ENCODE results near the gene PLA2G4F. TPM values are rescaled to one million over a fixed set of nuclear protein-coding genes. Genes with fewer than 3 reads are reported as not detected.
"Not testable (repeated sequence)": the region's sequence is repeated elsewhere in the genome, so short reads cannot be mapped to it uniquely, and the experiment has no call there.

The PLA2G4F gene
- polyA plus RNA-seq, 1 donor, result 3.6 TPM

DNA sequence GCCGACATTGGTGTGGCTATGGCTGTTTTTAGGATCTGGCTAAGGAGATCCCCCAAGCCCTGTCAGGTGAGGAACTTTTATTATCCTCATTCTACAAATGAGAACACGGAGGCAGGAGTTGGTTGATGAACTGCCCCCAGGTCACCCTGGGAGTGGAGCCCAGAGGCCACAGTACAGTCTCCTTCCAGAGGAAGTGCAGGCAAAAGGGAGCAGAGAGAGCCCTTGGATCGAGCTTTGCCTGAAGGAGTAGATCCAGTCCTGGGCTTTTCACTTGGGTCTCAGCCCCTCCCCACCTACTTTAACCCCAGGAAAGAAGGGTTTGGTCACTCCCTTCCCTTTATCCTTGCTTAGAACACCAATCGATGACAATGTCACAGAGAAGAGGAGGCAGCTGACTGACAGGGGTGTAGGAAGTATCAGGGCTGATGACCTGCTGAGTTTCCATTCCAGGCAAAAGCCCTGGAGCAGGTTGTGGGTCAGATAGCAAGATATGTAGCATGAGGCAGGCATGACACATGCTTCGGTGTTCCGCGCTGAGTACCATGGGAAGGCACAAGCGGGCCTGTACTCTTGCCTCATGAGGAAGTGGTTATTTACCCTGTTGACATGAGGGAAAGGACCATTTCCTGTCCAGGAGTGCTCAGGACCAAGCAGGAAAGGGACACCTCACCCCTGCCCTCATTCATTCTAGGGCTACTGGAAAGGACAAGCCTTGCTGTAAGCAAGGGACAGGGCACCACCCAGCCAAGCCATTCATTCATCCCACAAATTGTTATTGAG, 56.2 kb downstream of the PLA2G4F start:
- Histone ChIP-seq H3K4me3 (ENCODE audit: low read length) (no peak overlapping the region), H3K9me3 (ENCODE audit: control insufficient read depth, low read depth, low read length) (no peaks in the 10 kb centered on the region), H3K4me1 (ENCODE audit: control insufficient read depth, insufficient read depth, low read length) (no peaks in the 10 kb centered on the region), H3K27me3 (ENCODE audit: control insufficient read depth, insufficient read depth, low read length) (no peaks in the 10 kb centered on the region), H3K27ac (ENCODE audit: low read length) (no peak overlapping the region), H3K36me3 (ENCODE audit: control insufficient read depth, insufficient read depth, low read length) (no peaks in the 10 kb centered on the region)
- no CpG with 5 or more reads among the region's 8 CpGs for WGBS (ENCODE audit: insufficient coverage, low lambda C conversion rate)
- no peak for DNase-seq

- no peaks in the 10 kb centered on the region for H3K9me3 ChIP-seq (ENCODE audit: control insufficient read depth, low read depth, low read length)
- H3K4me1 ChIP-seq (ENCODE audit: control insufficient read depth, insufficient read depth, low read length), result no peaks in the 10 kb centered on the region
- no peak overlapping the region for H3K27ac ChIP-seq (ENCODE audit: low read length)
- 100% methylated on average over 1 of the region's 5 CpGs for WGBS (ENCODE audit: insufficient coverage, low lambda C conversion rate)
- no peak overlapping the region for H3K4me3 ChIP-seq (ENCODE audit: low read length)
- no peak for DNase-seq
- H3K36me3 ChIP-seq (ENCODE audit: control insufficient read depth, insufficient read depth, low read length), result no peaks in the 10 kb centered on the region
- no peaks in the 10 kb centered on the region for H3K27me3 ChIP-seq (ENCODE audit: control insufficient read depth, insufficient read depth, low read length)
Observed at GRCh38 chr15:42097018-42097417, 59.4 kb downstream of the PLA2G4F start.

- no CpG with 5 or more reads among the region's 6 CpGs for WGBS (ENCODE audit: insufficient coverage, low lambda C conversion rate)
- H3K4me3 ChIP-seq (ENCODE audit: low read length), result no peak within 1 kb of the TSS
- DNase-seq, result no peak
- H3K4me1 ChIP-seq (ENCODE audit: control insufficient read depth, insufficient read depth, low read length), result no peaks in the 10 kb centered on the region
- no peak within 1 kb of the TSS for H3K27ac ChIP-seq (ENCODE audit: low read length)
- no peaks in the 10 kb centered on the region for H3K9me3 ChIP-seq (ENCODE audit: control insufficient read depth, low read depth, low read length)
- H3K27me3 ChIP-seq (ENCODE audit: control insufficient read depth, insufficient read depth, low read length), result no peaks in the 10 kb centered on the region
- no peaks in the 10 kb centered on the region for H3K36me3 ChIP-seq (ENCODE audit: control insufficient read depth, insufficient read depth, low read length)
Observed at GRCh38 chr15:42094512-42094963, 61.9 kb downstream of the PLA2G4F start, which contains the start of gene PLA2G4D. Gene PLA2G4D, minus strand, starts transcription at chr15:42094562. Its CDS starts 103 bp downstream, at chr15:42094459.

GRCh38 chr15:42093966-42094365, 62.5 kb downstream of the PLA2G4F start:
- no peak for DNase-seq
- Histone ChIP-seq H3K4me1 (ENCODE audit: control insufficient read depth, insufficient read depth, low read length) (no peaks in the 10 kb centered on the region), H3K27ac (ENCODE audit: low read length) (no peak overlapping the region), H3K9me3 (ENCODE audit: control insufficient read depth, low read depth, low read length) (no peaks in the 10 kb centered on the region), H3K27me3 (ENCODE audit: control insufficient read depth, insufficient read depth, low read length) (no peaks in the 10 kb centered on the region), H3K4me3 (ENCODE audit: low read length) (no peak overlapping the region), H3K36me3 (ENCODE audit: control insufficient read depth, insufficient read depth, low read length) (no peaks in the 10 kb centered on the region)
- WGBS (ENCODE audit: insufficient coverage, low lambda C conversion rate), result no CpG with 5 or more reads among the region's 7 CpGs

GRCh38 chr15:42092398-42093318, 63.8 kb downstream of the PLA2G4F start:
- DNase-seq, result no peak
- Histone ChIP-seq H3K36me3 (ENCODE audit: control insufficient read depth, insufficient read depth, low read length) (no peaks in the 10 kb centered on the region), H3K4me3 (ENCODE audit: low read length) (no peak overlapping the region), H3K4me1 (ENCODE audit: control insufficient read depth, insufficient read depth, low read length) (no peaks in the 10 kb centered on the region), H3K27me3 (ENCODE audit: control insufficient read depth, insufficient read depth, low read length) (no peaks in the 10 kb centered on the region), H3K27ac (ENCODE audit: low read length) (no peak overlapping the region), H3K9me3 (ENCODE audit: control insufficient read depth, low read depth, low read length) (no peaks in the 10 kb centered on the region)
- WGBS (ENCODE audit: insufficient coverage, low lambda C conversion rate), result no CpG with 5 or more reads among the region's 21 CpGs

GRCh38 chr15:42091753-42092397, 64.6 kb downstream of the PLA2G4F start:
- H3K27me3 ChIP-seq (ENCODE audit: control insufficient read depth, insufficient read depth, low read length); H3K4me1 ChIP-seq (ENCODE audit: control insufficient read depth, insufficient read depth, low read length); H3K4me3 ChIP-seq (ENCODE audit: low read length); H3K36me3 ChIP-seq (ENCODE audit: control insufficient read depth, insufficient read depth, low read length); H3K9me3 ChIP-seq (ENCODE audit: control insufficient read depth, low read depth, low read length); DNase-seq; H3K27ac ChIP-seq (ENCODE audit: low read length): not testable (repeated sequence)
- WGBS (ENCODE audit: insufficient coverage, low lambda C conversion rate), result 83% methylated on average over 6 of the region's 14 CpGs

GRCh38 chr15:42090781-42091180, 65.7 kb downstream of the PLA2G4F start:
- Histone ChIP-seq H3K36me3 (ENCODE audit: control insufficient read depth, insufficient read depth, low read length) (no peaks in the 10 kb centered on the region), H3K27me3 (ENCODE audit: control insufficient read depth, insufficient read depth, low read length) (no peaks in the 10 kb centered on the region), H3K4me1 (ENCODE audit: control insufficient read depth, insufficient read depth, low read length) (no peaks in the 10 kb centered on the region), H3K4me3 (ENCODE audit: low read length) (no peak overlapping the region), H3K9me3 (ENCODE audit: control insufficient read depth, low read depth, low read length) (no peaks in the 10 kb centered on the region), H3K27ac (ENCODE audit: low read length) (no peak overlapping the region)
- no CpG with 5 or more reads among the region's 9 CpGs for WGBS (ENCODE audit: insufficient coverage, low lambda C conversion rate)
- DNase-seq, result no peak

- H3K27me3 ChIP-seq (ENCODE audit: control insufficient read depth, insufficient read depth, low read length), result no peaks in the 10 kb centered on the region
- no CpG with 5 or more reads among the region's 7 CpGs for WGBS (ENCODE audit: insufficient coverage, low lambda C conversion rate)
- no peaks in the 10 kb centered on the region for H3K9me3 ChIP-seq (ENCODE audit: control insufficient read depth, low read depth, low read length)
- H3K36me3 ChIP-seq (ENCODE audit: control insufficient read depth, insufficient read depth, low read length), result no peaks in the 10 kb centered on the region
- no peak overlapping the region for H3K27ac ChIP-seq (ENCODE audit: low read length)
- no peaks in the 10 kb centered on the region for H3K4me1 ChIP-seq (ENCODE audit: control insufficient read depth, insufficient read depth, low read length)
- H3K4me3 ChIP-seq (ENCODE audit: low read length), result no peak overlapping the region
- peak in 1 of 2 donors; percentile 54 for DNase-seq
Observed at GRCh38 chr15:42090370-42090769, 66.1 kb downstream of the PLA2G4F start.

DNA sequence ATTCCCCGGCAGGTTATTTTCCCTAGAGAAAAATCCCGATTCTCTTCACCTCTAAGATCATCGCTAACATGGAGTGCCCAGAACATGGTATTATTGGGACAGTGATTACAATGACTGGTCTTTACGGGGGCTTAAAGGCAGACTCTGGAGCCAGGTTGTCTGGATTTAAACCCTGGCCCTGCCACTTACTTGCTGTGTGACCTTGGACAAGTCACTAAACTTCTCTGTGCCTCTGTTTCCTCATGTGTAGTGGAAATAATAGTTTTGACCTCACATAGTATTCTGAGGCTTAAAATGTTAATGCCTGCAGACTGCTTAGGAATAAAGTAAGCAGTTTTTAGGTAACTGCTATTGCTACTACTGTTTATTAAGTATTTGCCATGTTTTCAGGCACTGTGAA, 66.5 kb downstream of the PLA2G4F start:
- Histone ChIP-seq H3K27me3 (ENCODE audit: control insufficient read depth, insufficient read depth, low read length) (no peaks in the 10 kb centered on the region), H3K4me3 (ENCODE audit: low read length) (no peak overlapping the region), H3K9me3 (ENCODE audit: control insufficient read depth, low read depth, low read length) (no peaks in the 10 kb centered on the region), H3K36me3 (ENCODE audit: control insufficient read depth, insufficient read depth, low read length) (no peaks in the 10 kb centered on the region), H3K4me1 (ENCODE audit: control insufficient read depth, insufficient read depth, low read length) (peaks cover 1% of the 10 kb centered on the region), H3K27ac (ENCODE audit: low read length) (no peak overlapping the region)
- no CpG with 5 or more reads among the region's 4 CpGs for whole genome bisulfite sequencing (ENCODE audit: insufficient coverage, low lambda C conversion rate)
- DNase-seq, result no peak
